HEK293 (cell line): ENCODE data around the gene BRF1.

Source experiments
- CTCF ChIP-seq: fragments of 450-650 bp; formaldehyde crosslinking; IDR thresholded peaks from 2 replicates; pipeline ENCODE4 v1.5.1; 2016; ENCODE audit warnings: missing biosample characterization, missing genetic modification characterization
- PATZ1 ChIP-seq: fragments of 450-650 bp; formaldehyde crosslinking; IDR thresholded peaks from 2 replicates; pipeline ENCODE4 v1.5.1; 2016; ENCODE audit warnings: missing biosample characterization, missing genetic modification characterization
- PRDM10 ChIP-seq: fragments of 450-650 bp; formaldehyde crosslinking; IDR thresholded peaks from 2 replicates; pipeline ENCODE4 v1.5.1; 2016; ENCODE audit warnings: missing biosample characterization, missing genetic modification characterization
- ZFP37 ChIP-seq: fragments of 450-650 bp; formaldehyde crosslinking; IDR thresholded peaks from 2 replicates; pipeline ENCODE4 v1.5.1; 2016; ENCODE audit warnings: missing biosample characterization, missing genetic modification characterization
- ZNF639 ChIP-seq: fragments of 450-650 bp; formaldehyde crosslinking; IDR thresholded peaks from 2 replicates; pipeline ENCODE4 v1.5.1; 2016; ENCODE audit warnings: missing biosample characterization, missing genetic modification characterization

DNA sequence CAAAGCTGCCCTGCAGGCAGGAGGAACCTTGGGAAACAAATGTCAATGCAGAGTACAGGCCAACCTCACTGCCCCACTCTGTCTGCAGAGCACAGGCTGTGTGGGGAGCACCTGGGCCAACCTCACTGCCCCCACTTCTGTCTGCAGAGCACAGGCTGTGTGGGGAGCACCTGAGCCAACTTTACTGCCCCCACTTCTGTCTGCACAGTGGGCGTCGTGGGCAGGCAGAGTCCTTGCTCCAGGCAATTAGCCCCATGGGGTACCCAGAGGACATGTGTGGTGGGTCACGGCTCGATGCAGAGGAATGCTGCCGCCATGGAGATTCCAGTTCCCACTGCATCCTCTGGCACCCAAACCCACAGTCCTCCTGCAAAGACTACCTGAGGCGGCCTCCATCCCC is 26.2 kb downstream of the BRF1 start:
- no peak for TF ChIP-seq PATZ1
- TF ChIP-seq CTCF (tag by site-specific recombination): no peak
- no peak for TF ChIP-seq ZNF639 (tag by site-specific recombination)
- no peak for TF ChIP-seq PRDM10 (tag by site-specific recombination)
- TF ChIP-seq ZFP37 (tag by site-specific recombination): no peak
